NCI-H2081 treated with DMSO at 0.1 percent for 48 hours (cell line): ENCODE data around the gene LMNTD2.

Experiments
- DNase-seq: peaks from one replicate; lab custom pipeline; 2025; lab: John Stamatoyannopoulos, UW

Gene LMNTD2

DNA sequence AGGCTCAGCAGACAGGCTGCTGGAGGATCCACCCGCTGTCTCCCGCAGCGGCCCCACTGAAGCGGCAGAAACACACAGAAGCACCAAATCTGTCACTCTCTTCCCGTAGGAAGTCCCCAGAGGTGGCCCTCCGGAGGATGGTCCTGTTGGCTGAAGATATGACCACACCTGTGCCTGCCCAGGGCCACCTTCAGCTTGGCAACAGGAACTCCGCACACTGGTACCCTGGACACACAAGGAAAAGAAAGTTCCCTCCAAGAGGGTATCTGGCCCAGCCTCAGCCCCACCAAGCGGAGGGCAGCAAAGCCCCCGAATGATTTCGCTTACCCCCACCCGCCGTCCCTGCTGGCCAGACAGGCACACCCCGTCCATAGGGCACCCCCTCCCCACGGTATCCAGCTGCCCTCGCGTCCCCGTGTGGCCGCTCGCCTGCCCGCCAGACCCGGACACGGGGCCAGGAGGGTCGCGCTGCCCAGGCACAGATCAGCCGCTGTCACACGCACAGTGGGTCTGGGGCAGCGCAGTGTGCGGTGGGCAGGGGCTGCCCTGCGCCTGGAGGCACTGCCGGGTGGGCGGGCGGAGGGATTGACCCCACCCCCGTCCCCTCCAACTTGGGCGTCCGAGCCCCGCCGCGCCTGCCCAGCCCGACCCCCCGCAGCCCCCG lies 7.2 kb upstream of the LMNTD2 start:
- no peak for DNase-seq

DNA sequence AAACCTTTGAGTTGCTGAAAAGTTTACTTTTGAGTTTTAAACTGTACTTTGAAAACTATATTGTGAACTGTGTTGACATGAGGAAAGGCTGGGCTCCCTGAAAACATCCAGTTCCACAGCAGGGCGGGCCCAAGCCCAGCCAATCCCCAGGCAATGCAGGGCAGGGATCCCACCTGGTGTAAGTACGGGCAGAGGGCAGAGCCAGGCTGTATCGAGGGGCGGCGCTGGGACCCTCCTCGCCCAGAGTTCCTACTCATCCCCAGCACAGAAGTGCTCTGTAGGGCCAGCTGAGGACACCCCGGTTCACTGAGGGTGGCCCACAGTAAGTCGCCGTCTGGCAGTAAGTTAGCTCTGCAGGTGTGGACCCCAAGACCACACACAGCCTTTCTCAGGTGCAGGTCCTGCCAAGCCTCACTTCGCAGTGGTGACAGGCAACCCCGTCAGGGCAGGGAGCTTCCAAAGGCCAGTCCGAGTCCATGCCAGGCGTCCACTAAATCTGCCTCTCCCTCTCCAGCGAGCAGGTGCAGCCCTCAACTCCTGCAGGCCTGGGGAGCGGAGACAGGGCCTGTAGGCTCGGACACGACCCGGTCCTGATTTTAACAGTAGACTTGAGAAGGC lies 6.6 kb upstream of the LMNTD2 start:
- DNase-seq, result no peak

DNA sequence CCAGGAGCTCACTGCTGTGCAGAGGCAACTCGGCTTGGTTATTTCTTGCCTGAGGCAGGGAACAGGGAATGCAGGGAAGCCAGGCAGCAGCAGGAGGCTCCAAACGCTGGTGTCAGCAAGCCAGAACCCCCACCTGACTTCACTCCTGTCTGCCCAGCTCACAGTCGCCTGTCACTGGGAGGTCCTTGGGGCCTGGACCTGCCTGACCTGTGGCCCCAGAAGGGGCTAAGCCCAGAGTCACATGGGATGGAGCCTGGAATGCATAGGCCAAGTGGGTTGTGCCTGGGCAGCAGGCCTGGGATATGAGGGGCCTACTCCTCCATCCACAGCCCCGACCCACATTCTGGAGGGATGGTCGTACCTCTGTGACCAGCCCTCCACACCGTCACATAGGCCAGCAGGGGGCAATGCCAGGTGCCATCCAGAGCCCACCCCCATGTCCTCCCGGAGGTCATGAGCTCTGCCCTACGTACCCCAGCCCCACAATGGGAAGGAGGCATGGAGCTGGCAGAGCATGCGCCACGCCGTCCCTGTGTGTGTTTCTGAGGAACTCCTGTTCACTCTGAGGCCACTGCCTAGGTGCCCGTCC lies 5.5 kb upstream of the LMNTD2 start:
- no peak for DNase-seq

DNA sequence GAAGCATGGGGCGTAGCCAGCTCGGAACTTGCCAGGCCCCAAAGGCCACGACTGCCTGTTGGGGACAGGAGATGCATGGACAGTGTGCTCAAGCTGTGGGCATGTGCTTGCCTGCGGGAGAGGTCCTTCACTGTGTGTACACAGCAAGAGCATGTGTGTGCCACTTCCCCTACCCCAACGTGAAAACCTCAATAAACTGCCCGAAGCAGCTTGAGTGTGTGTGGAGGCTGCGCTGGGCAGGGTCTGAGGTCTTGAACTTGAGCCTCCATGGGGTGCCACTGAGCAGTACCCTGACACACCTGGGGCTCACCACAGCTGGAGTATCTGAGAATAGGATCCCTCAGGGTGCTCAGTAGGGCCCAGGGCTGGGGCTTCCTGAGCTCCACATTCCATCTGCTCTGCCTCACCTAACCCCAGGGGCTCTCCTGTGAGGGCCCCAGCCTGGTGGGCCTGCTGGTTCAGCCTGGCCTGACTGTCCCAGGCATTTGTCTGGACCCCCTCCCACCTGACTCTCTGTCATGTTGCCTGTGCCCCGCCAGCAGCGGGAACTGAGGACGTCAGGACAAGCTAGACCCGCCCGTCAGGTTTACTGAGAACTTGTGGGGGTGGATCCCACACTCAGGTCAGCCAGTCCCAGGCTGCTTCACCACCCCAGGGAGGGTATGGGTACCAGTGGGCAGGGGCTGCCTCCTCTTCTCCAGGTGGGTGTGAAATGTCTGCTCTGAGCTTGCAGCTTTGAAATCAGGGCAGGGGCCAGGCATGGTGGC lies 3.5 kb upstream of the LMNTD2 start:
- DNase-seq, result no peak

DNA sequence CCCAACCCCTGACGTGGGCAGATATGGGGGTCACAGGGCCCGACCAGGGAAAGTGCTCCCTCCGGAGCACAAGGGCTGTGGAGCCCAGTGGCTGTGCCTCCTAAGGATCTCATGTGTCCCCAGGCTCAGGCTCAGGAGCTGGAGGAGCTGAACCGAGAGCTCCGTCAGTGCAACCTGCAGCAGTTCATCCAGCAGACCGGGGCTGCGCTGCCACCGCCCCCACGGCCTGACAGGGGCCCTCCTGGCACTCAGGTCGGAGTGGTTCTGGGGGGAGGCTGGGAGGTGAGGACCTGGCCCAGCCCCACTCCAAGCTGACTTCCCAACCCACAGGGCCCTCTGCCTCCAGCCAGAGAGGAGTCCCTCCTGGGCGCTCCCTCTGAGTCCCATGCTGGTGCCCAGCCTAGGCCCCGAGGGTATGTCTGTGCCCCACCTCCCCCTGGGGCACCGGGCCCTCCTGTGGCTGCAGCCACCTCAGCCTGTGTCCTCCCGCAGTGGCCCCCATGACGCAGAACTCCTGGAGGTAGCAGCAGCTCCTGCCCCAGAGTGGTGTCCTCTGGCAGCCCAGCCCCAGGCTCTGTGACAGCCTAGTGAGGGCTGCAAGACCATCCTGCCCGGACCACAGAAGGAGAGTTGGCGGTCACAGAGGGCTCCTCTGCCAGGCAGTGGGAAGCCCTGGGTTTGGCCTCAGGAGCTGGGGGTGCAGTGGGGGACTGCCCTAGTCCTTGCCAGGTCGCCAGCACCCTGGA lies 2.7 kb upstream of the LMNTD2 start:
- no peak for DNase-seq

DNA sequence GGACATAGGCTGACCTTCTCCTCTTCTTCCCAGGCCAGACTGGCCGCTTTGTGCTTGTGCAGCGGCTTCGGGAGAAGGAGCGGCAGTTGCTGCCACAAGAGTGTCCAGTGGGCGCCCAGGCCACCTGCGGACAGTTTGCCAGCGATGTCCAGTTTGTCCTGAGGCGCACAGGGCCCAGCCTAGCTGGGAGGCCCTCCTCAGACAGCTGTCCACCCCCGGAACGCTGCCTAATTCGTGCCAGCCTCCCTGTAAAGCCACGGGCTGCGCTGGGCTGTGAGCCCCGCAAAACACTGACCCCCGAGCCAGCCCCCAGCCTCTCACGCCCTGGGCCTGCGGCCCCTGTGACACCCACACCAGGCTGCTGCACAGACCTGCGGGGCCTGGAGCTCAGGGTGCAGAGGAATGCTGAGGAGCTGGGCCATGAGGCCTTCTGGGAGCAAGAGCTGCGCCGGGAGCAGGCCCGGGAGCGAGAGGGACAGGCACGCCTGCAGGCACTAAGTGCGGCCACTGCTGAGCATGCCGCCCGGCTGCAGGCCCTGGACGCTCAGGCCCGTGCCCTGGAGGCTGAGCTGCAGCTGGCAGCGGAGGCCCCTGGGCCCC lies 1.6 kb upstream of the LMNTD2 start:
- DNase-seq, result no peak

DNA sequence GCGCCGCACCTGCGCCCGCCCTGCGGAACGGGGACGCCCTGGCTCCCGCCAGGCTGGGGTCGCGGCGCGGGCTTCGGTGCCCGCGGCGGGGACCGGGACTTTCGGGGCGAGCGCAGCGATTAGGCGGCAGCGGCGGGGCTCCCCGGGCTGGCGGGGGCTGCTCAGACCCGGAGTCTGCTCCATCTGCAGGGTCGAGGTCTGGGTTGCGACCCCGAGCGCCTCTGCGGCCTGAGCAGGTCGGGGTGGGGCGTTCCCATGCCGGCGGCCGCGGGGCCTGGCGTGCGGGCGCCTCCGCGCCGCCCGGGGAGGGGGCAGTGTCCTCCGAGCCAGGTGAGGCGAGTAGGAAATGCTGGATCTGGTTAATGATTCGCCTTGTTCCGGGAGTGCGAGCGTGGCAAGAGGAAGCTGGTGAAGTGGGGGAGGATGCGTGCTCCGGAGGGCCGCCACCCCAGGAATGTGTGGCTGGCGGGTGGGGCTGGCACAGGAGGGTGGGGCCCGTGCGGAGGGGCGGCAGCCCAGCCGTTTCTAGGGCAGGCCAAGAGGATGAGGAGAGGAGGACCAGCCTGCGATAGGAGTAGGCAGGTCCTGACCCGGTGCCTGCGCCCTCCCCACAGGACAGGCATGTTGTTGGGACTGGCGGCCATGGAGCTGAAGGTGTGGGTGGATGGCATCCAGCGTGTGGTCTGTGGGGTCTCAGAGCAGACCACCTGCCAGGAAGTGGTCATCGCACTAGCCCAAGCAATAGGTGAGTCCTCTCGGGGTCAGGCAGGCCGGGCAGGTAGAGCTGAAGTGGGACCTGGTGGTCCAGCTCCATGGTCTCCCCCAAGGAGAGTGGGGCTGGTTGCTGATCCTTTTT lies 838 bp upstream of the LMNTD2 start:
- no peak for DNase-seq

DNA sequence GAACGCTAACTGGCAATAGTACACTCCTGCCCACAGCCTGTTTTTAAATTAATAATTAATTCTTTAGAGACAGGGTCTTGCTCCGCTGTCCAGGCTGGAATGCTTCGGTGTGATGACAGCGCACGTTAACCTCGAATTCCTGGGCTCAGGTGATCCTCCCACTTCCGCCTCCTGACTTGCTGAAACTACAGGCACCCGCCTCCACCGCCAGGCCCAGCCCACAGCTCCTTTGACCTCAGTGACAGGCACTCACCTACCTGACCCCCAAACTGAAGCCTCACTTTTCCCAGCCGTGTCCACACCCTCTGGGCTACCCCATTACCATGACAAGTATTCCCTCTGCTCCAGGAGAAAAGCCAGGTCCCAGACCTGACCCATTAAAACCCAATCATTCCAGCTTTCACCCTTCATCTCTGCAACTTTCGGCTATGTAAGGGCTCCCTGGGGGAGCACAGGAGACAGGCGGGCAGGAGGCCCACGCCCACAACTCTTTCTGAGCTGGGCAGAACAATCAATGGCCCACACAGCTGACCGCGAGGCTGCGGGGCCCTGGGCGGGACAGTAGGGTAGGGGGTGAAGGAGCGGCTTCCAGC lies 730 bp downstream of the LMNTD2 start:
- DNase-seq, result no peak

DNA sequence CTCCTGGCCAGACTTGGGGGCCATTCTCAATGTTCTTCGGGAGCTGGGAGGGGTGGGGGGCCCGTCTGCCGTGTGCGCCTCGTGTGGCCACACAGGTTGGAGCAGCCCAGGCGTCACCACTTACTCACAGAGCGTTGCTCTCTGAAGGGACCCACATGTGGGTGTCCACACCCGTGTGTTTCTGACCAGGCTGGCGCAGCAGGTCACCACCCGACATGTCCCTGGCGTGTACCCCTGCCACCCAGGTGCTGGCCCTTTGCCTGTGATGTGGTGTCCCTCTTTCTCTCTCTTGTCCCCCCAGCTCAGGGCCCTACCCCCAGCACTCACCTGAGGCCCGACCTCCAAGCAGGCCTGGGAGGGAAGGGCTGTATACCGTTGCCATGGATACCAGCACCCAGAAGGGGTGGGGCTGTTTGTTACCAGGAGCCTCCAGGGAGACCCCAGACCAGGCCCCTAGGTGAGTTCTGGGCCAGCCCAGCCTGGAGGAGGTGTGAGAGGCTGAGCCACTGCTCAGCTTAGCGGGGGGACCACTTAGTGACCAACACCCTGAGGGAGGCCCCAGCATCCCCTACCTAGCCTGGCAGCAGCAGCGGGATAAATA lies 1.4 kb downstream of the LMNTD2 start:
- DNase-seq, result no peak

DNA sequence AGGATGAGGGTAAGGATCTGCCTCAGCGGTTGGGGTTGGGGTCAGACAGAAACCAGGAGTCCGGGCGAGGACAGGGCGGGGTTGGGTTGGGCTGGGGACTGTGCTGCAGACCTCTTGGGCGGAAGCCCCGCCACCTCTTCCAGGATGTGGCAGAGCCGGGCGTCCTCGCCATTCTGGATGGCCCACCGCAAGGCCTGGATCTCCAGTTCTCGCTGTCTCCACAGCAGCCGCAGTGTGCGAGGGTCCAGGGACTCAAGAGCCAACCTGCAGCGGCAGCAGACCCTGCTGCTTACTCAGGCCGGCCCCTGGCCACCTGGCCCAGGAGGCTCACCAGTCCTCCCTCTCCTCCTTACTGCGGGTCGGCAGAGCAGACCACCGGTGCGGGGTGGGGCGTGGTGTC lies 2.0 kb downstream of the LMNTD2 start:
- DNase-seq, result no peak

DNA sequence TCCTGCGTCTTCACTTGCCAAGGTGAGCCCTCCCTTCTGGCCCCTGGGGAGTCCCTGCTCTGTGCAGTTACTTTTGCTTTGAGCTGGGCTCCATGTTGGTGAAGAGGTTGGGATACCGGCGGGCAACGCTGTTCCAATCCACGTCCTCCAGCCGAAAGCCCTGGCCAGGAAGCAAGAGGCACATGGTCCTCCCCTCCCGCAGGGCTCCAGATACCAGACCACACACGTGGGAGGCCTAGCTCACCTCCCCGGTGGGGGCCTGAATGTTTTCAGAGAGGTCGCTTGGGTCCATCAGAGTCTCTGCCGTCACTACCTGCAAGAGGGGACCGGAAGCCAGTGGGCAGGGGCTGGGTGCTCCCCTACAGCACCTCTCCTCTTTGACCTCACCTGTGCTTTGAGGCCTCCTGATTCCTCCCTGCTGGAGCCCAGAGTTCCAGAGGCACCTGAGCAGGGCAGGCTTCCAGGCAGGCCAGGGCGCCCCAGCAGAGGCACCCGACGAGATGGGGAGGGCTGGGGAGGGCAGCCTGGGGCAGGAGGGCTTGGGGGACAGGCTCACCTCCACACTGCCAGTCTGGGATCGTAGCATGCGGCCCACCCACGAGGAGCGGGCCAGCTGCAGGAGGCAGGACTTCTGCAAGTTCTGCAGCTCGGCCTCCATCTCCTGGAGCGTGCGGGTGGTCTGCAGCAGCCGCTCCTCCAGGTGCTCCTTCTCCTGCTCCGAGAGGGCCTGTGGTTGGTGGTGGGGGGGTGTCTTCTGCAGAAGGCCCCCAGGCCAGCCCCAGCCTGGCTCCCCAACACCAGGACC lies 3.0 kb downstream of the LMNTD2 start:
- no peak for DNase-seq

DNA sequence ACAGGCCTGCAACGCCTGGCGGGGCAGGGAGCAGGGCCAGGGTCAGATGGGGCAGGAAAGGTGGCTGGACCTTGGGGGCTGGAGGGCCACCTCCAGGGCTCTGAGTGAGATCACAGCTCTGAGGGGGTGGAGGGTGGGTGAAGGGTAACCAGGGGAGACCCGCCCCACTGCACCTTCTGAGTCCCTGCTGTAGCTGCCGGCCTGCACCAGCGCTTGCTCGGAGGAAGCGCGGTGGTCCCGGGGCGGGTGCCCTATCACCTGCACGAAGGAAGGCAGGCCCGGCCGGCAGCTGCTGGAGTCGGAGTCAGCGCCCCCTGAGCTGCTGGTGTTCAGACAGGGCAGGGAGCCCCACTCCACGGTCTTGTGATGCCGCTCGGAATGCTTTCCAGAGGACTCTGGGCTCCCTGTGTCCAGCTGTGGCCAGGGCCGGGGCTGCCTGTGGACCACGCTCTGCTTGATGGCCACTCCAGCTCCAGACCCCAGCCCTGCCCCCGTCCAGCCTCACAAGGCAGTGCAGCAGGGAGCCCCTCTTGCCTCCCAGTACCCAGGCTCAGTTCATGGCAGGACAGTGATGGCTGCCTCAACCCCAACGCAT lies 3.8 kb downstream of the LMNTD2 start:
- no peak for DNase-seq

DNA sequence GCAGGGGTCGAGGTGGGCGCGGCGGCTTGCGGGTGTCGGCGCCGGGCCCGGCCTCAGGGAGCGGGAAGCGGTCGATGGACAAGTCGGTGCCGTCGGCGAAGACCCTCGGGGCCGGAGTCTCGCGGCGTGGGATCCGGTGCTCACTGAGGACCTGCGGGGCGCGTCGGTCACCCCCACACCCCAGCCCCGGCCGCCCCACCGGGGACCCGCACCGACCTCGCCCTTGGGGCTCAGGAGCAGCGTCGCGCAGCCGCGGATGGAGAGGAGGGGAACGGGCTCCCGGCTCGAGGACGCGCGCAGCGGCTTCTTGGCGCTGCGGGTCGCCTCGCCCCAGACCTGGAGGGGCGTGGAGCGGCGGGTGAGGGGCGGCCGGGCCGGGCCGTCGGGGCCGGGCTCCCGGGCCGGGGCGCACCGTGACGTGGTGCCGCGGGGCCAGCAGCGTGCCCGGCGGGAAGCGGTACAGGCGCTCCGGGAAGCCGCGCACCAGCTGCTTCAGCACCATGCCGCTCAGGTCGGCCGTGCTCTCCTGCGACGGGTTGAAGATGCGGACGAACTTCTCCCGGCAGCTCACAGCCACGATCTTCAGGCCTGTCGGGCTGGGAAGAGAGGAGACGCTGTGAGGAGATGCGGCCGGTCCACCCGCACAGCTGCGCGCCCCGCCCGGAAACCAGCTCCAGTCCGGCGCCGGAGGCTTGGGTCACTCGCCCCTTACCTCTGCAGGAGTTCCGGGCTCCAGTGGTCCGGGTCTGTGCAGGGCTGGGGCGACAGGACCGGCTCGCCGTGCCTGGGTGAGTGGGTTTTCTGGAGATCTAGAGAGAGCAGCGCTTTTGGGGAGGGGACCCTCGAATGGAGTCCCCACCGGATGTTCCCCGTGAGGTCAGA lies 4.5 kb downstream of the LMNTD2 start:
- DNase-seq, result no peak

DNA sequence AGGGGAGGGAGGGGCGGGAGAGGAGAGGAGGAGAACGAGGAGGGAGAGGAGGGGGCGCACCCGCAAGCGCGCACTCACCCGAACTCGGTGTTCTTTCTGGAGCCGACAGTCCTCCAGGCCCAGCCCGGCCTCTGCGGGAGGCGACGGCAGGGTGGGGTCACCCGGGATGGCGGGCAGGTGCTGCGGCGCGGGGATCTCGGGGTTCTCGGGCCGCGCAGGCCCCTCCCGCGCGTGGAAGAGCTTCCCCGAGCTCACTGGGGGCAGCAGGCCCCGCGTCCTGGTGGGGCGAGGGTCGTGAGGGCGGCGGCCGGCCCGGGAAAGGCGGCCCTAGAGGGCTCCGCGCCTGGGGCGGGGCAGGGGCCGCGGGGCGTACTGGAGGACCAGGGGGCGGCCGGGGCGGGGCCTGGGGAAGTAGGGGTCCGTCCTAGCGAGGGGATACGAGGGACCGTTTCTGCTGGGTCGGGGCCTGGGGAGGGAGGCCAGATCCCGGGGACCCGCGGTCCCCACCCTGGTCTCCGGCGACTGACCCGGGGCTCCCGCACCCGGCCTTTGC lies 5.2 kb downstream of the LMNTD2 start:
- DNase-seq, result no peak

DNA sequence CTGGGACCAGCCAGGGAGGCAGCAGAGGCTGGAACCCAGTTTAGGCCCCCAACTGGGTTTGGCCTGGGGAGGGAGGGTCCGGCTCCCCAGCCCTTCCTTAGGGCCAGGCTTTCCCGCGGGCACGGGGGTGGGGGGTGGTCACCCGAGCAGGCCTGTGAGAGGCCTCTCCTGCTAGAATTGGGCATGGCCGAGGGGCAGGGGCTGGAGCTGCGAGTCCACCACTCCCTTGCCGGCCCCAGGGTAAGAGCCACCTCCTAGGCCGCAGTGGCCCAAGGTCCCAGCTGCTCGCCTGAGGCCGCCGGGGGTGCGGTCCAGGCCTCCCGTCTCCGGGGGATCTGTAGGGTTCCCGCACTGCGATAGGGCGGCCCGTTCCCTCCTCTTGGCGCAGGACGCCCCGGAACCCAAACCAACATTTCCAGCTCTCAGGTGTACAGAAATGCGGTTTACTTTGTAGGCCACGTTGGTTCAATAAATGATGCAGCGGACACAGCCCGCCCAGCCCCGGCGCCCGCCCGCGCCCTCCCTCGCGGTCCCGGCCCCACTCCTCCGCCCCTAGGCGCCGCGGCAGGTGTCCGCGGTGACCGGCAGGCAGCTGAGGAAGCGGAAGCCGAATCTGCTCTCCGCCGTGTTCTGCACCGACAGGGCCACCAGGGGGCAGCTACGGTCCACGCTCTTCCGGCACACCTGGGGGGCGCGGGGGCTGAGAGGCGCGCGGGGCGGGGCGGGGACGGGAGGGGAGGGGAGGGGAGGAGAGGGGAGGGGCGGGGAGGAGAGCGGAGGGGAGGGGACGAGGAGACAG lies 5.9 kb downstream of the LMNTD2 start:
- peak; percentile 36 for DNase-seq

DNA sequence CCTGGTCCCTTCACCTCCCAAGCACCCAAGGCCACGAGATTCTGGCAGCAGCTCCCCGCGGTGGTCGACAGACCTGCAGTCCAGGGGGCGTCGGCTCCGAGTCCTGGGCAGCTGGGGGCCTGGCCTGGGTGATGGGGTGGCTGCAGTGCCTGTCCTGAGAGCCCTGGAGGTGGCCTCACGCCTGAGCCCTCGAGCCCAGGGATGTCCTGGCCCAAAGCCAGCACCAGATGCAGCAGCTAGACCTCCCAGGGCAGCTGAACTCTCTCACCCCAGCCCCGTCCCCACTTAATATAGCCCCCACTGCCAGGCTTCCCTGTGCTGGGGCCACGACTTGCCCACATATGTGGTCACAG lies 6.6 kb downstream of the LMNTD2 start:
- DNase-seq, result no peak
